Large intestine (tissue), 3 donors: Measurements from ENCODE around the gene ZFYVE1. TPM values are rescaled to one million over a fixed set of nuclear protein-coding genes. Genes with fewer than 3 reads are reported as not detected.
"Not testable (repeated sequence)": the region's sequence is repeated elsewhere in the genome, so short reads cannot be mapped to it uniquely, and the experiment has no call there.

Source experiments
- DNase-seq, 2 donors: peaks; one replicate each; pipeline versions ENCODE4 v3.0.0 to v3.0.0-alpha.2; 2013
- H3K27ac ChIP-seq: one replicate; pipeline ENCODE4 v1.5.1; 2013; ENCODE audit warnings: low read length
- H3K27me3 ChIP-seq: 2 replicates; pipeline ENCODE4 v1.6.1; 2013; ENCODE audit warnings: low read length; ENCODE audit not compliant: control insufficient read depth, insufficient read depth
- H3K36me3 ChIP-seq: 2 replicates; pipeline ENCODE4 v1.6.1; 2013; ENCODE audit warnings: low read length; ENCODE audit not compliant: control insufficient read depth, insufficient read depth
- H3K4me1 ChIP-seq: one replicate; pipeline ENCODE4 v1.6.1; 2013; ENCODE audit warnings: low read length; ENCODE audit not compliant: control insufficient read depth, insufficient read depth
- H3K4me3 ChIP-seq: one replicate; pipeline ENCODE4 v1.5.1; 2013; ENCODE audit warnings: low read length
- H3K9me3 ChIP-seq: one replicate; pipeline ENCODE4 v1.6.1; 2013; ENCODE audit warnings: mild to moderate bottlenecking, low read depth, low read length, moderate library complexity; ENCODE audit not compliant: control insufficient read depth
- WGBS: methylation state at CpG from one replicate; pipeline ENCODE4 v1.1.5; 2013; ENCODE audit warnings: low lambda C conversion rate; ENCODE audit not compliant: insufficient coverage; 5-methylcytosine and 5-hydroxymethylcytosine counted together
- polyA plus RNA-seq: library from polyadenylated mRNA; unstranded; fragments of 120-200 nt; gene quantifications from one replicate; pipeline ENCODE4 v1.2.1, GENCODE V29; 2013

Gene ZFYVE1
- polyA plus RNA-seq, 1 donor: 14.2 TPM

GRCh38 chr14:72961579-72962335 is 65.1 kb downstream of the ZFYVE1 start:
- H3K27me3 ChIP-seq: no peaks in the 10 kb centered on the region
- no peaks in the 10 kb centered on the region for H3K4me1 ChIP-seq
- no peaks in the 10 kb centered on the region for H3K9me3 ChIP-seq
- no peak for DNase-seq
- peaks cover 43% of the 10 kb centered on the region for H3K36me3 ChIP-seq
- no peak overlapping the region for H3K4me3 ChIP-seq
- WGBS: no CpG with 5 or more reads among the region's 10 CpGs
- no peak overlapping the region for H3K27ac ChIP-seq

GRCh38 chr14:72961016-72961415 is 65.9 kb downstream of the ZFYVE1 start:
- no CpG with 5 or more reads among the region's 4 CpGs for WGBS

DNA sequence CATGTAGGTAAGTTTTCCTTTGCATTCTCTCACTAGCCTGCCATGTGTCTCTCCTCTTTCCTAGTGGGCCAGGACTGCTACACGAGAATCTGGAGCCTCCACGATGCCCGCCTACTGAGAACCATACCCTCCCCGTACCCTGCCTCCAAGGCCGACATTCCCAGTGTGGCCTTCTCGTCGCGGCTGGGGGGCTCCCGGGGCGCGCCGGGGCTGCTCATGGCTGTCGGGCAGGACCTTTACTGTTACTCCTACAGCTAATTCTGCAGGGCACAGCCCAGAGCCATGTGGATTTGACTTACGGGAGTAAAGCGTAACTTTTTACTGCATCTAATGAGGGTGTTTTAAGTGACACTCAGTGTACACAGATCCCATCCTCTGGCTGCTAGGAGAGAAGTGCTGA is 68.4 kb downstream of the ZFYVE1 start:
- no CpG with 5 or more reads among the region's 15 CpGs for WGBS
- H3K36me3 ChIP-seq: peaks cover 65% of the 10 kb centered on the region
- no peak for DNase-seq
- no peak overlapping the region for H3K4me3 ChIP-seq
- no peaks in the 10 kb centered on the region for H3K4me1 ChIP-seq
- H3K9me3 ChIP-seq: no peaks in the 10 kb centered on the region
- no peaks in the 10 kb centered on the region for H3K27me3 ChIP-seq
- no peak overlapping the region for H3K27ac ChIP-seq

More at GRCh38 chr14:72961016-72961415, 65.9 kb downstream of the ZFYVE1 start:
- H3K9me3 ChIP-seq, H3K4me1 ChIP-seq, H3K27me3 ChIP-seq, H3K27ac ChIP-seq, DNase-seq, H3K4me3 ChIP-seq: not testable (repeated sequence)
- H3K36me3 ChIP-seq: peaks cover 51% of the 10 kb centered on the region

- no peak overlapping the region for H3K27ac ChIP-seq
- H3K27me3 ChIP-seq: no peaks in the 10 kb centered on the region
- no peaks in the 10 kb centered on the region for H3K4me1 ChIP-seq
- peaks cover 67% of the 10 kb centered on the region for H3K36me3 ChIP-seq
- no peak for DNase-seq
- H3K4me3 ChIP-seq: no peak overlapping the region
- no CpG with 5 or more reads among the region's 3 CpGs for WGBS
- no peaks in the 10 kb centered on the region for H3K9me3 ChIP-seq
These were observed 69.7 kb downstream of the ZFYVE1 start for GRCh38 chr14:72957213-72957612.

GRCh38 chr14:72956741-72957140 is 70.2 kb downstream of the ZFYVE1 start:
- not testable (repeated sequence) for H3K4me1 ChIP-seq, DNase-seq, H3K27me3 ChIP-seq, H3K27ac ChIP-seq, H3K4me3 ChIP-seq, H3K9me3 ChIP-seq
- 100% methylated on average over 1 of the region's 9 CpGs for WGBS
- H3K36me3 ChIP-seq: peaks cover 67% of the 10 kb centered on the region

DNA sequence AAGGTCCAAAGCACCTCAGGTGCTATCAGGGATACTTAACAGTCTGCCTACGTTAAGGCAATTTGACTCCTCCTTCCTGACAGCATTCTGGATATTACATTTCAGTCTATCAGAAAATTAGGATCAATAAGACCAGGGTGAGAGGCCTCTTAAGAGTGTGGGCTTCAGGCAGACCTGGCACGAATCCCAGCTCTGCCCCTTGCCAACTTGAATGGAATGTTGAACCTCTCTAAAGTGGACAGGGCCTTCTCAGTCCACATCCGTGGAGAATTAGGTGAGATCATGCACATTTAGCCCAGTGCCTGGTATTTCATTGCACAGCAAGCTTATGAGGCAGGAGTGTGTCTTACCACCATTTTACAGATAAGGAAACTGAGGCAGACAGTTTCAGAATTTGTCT is 74.7 kb downstream of the ZFYVE1 start:
- 100% methylated on average over 1 of the region's 3 CpGs for WGBS
- H3K4me1 ChIP-seq: no peaks in the 10 kb centered on the region
- H3K9me3 ChIP-seq: no peaks in the 10 kb centered on the region
- no peak overlapping the region for H3K27ac ChIP-seq
- DNase-seq: no peak
- H3K27me3 ChIP-seq: no peaks in the 10 kb centered on the region
- H3K36me3 ChIP-seq: peaks cover 44% of the 10 kb centered on the region
- no peak overlapping the region for H3K4me3 ChIP-seq

DNA sequence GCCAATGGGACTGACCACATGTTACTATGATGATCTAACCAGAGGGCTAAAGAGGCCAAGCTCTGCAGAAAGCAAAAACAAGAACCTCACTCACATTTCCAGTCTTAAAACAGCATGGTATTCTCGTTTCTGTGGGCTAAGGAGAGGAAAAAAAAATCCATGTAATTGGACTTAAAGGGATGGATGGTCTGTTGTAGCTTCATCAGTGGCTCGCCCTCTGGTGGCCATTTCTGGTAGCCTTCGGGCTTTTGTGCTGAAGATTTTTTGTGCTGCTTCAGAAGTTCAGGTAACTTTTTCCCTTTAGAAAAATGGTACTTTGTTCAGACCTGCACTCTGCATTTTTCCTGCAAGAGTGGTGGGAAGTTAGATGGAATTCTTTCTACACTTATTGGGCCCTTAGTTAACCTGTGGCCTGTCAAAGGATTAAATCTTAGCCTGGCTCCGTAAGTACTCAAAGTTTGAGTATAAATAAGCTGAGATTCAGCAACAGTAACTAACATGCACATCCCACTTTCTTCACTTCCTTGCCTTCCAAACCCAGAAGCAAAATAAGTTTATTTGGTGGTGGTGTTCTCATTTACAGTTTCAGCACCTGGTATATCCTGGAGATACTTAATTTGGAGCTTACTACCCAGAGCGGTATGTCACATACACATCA is 78.3 kb downstream of the ZFYVE1 start:
- Histone ChIP-seq H3K4me1 (no peaks in the 10 kb centered on the region), H3K27ac (no peak overlapping the region), H3K4me3 (no peak overlapping the region), H3K9me3 (no peaks in the 10 kb centered on the region), H3K36me3 (peaks cover 45% of the 10 kb centered on the region), H3K27me3 (no peaks in the 10 kb centered on the region)
- no CpG with 5 or more reads among the region's 5 CpGs for WGBS
- DNase-seq: peak in 1 of 2 donors; percentile 35

- peaks cover 56% of the 10 kb centered on the region for H3K36me3 ChIP-seq
These were observed 79.3 kb downstream of the ZFYVE1 start for GRCh38 chr14:72947366-72948160.

DNA sequence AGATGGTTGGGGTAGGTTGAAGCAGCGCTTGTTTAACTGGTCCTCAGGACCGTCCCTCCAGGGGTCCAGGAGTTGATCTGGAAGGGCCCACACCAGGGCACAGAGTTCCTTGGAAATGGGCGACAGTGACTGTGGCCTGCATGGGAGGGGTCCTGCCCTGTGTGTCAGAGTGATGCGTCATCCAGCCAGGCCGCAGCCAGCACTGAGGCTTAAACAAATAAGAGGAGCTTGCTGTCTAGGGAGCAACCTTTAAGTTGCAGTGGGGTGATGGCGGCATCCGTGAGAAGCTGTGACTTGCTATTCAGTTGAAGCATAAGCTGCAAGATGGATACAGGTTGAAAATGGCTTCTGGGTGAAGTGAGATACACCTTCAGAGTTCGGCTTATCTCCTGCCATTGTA is 80.4 kb downstream of the ZFYVE1 start:
- H3K36me3 ChIP-seq: peaks cover 57% of the 10 kb centered on the region
- no peak for DNase-seq
- no peaks in the 10 kb centered on the region for H3K4me1 ChIP-seq
- H3K4me3 ChIP-seq: no peak overlapping the region
- H3K27me3 ChIP-seq: no peaks in the 10 kb centered on the region
- H3K27ac ChIP-seq: no peak overlapping the region
- H3K9me3 ChIP-seq: no peaks in the 10 kb centered on the region
- no CpG with 5 or more reads among the region's 8 CpGs for WGBS

More at GRCh38 chr14:72947366-72948160, 79.3 kb downstream of the ZFYVE1 start:
- no peaks in the 10 kb centered on the region for H3K27me3 ChIP-seq
- no peak overlapping the region for H3K4me3 ChIP-seq
- no peaks in the 10 kb centered on the region for H3K9me3 ChIP-seq
- no peaks in the 10 kb centered on the region for H3K4me1 ChIP-seq
- no peak overlapping the region for H3K27ac ChIP-seq
- no CpG with 5 or more reads among the region's 9 CpGs for WGBS
- DNase-seq: no peak

- H3K36me3 ChIP-seq: peaks cover 61% of the 10 kb centered on the region
- no CpG with 5 or more reads among the region's 13 CpGs for WGBS
- no peaks in the 10 kb centered on the region for H3K27me3 ChIP-seq
- no peak overlapping the region for H3K27ac ChIP-seq
- no peaks in the 10 kb centered on the region for H3K4me1 ChIP-seq
- H3K9me3 ChIP-seq: no peaks in the 10 kb centered on the region
- no peak overlapping the region for H3K4me3 ChIP-seq
- DNase-seq: no peak
These were observed 81.4 kb downstream of the ZFYVE1 start for GRCh38 chr14:72945356-72946027.
